ENCODE measurements around the gene ZKSCAN5.

GRCh38 chr7:99541212-99541611 is 36.8 kb downstream of the ZKSCAN5 start:
- no peak for TF ChIP-seq EZH2 (IDR thresholded peaks at IDR 0.05; ENCODE audit: insufficient read depth, low read length)
- TF ChIP-seq CTCF (IDR thresholded peaks at IDR 0.05; ENCODE audit: insufficient read depth, low read depth, low read length) = no peak

Measured in astrocyte (in vitro differentiated cells and primary cell).